8988T (cell line): ENCODE measurements around the gene MPP7.
"Not testable (repeated sequence)": the region's sequence is repeated elsewhere in the genome, so short reads cannot be mapped to it uniquely, and the experiment has no call there.

ENCODE experiments used
- DNase-seq: peaks from one replicate; pipeline ENCODE4 v3.0.0; 2011

The MPP7 gene

DNA sequence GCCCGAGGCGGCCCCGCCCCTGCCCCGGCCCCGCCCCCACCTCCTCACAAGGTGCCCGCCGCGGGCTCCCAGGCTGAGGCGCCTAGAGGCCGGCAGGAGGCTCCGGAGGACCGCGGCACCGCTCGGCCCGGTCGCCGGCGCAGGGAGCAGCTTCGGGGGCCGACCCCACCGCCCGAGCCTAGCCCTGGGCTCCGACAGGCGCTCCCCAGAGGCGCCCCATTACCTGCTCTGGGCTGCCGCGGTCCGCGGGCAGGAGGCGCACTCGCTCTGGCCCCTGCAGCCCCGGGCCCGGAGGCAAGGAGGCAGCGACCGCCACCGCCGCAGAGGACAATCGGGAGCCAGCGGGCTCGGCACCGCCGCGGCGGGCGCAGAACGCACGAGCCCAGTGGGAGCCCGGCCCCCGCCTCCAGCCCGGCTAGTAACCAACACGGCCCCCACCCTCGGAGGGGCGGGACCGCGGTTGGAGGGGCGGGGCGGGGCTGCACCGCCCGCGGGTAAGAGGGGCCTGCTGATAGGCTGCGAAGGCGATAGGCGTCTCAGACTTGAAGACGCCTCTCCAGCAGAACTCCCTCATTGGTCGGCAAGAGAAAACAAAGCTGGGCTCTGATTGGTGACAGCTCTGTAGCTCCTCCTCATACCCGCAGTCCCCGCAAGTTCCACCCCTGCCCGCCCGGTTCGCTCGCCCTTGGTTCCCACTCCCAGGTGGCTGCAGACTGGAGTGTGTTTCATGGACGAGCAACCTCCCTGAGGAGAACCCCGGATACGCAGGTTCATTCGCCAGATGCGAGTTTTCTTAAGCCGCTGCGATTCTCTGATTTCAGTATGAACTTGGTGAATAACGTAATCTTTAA is at the start of gene MPP7:
TSS of gene MPP7 (minus strand) at position 427 of the 851 bp plus-strand sequence. CDS start 64,460 bp downstream, outside the sequence.
- peak; percentile 79 for DNase-seq

DNA sequence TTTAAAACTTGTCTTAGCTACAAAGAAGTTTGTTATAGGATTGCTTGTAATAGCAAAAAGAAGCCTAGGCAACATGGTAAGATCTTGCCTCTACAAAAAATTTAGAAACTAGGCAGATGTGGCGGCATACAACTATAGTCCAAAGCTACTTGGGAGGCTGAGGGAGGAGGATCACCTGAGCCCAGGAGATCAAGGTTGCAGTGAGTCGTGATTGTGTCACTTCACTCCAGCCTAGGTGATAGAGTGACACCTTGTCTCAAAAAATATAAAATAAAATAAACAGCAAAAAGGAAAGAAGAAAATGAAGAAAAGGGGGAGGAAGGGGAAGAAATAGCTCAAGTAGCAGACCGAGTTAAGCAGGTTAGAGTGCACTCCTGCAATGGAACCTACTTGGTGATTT is 47.0 kb upstream of the MPP7 start:
- no peak for DNase-seq

DNA sequence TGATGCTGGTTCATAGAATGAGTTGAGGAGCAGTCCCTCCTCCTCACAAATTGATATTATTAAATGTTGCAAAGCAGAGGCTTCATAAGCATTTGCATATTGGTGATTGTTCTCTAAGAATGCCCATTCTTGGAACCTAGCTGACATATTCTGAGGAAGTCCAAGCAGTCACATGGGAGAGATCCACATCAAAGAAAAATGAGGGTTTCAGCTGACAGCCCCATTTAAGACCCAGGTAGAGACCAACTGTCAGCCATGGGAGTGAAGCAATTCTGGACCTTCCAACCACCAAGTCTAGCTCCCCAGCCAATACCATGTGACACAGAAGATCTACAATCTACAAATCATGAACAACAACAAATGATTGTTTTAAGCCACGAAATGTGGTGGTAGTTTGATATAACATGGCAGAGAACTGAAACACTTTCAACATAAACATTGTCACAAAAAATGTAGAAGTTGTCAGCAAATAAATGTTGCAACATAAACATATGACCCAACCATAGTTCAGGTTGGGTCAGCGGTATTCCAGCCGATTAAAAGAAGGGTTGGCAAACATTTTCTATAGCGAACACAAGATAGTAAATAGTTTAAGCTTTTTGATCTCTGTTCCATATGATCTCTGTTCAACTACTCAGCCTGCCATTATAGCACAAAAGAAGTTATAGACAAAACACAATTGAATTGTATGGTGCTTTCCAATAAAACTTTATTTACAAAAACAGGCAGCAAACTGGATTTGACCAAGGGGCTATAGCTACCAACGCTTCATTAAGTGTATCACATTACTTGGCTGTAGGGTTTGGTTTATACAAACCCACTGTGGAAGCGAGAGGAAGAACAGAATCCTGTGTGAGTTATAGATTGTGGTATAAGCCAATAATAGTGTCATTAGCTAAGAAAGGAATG is 41.4 kb upstream of the MPP7 start:
- DNase-seq: no peak

DNA sequence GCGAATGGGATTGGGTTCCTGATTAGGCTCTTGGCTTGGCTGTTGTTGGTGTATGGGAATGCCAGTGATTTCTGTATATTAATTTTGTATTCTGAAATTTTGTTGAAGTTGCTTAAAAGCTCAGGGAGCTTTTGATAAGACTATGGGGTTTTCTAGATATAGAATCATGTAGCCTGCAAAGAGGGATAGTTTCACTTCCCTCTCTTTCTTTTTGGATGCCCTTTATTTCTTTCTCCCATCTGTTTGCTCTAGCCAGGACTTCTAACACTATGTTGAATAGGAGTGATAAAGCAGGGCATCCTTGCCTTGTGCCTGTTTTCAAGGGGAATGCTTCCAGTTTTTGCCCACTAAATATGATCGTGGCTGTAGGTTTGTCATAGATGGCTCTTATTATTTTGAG is 40.4 kb upstream of the MPP7 start:
- no peak for DNase-seq

DNA sequence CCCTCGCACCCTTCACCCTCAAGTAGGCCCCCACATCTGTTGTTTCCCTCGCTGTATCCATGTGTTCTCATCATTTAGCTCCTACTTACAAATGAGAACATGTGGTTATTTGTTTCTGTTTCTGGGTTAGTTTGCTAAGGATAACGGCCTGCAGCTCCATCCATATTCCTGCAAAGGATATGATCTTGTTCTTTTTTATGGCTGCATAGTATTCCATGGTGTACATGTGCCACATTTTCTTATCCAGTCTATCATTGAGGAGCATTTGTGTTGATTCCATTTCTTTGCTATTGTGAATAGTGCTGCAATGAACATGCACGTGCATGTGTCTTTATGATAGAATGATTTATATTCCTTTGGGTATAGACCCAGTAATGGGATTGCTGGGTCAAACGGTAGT is 38.8 kb upstream of the MPP7 start:
- DNase-seq: not testable (repeated sequence)

DNA sequence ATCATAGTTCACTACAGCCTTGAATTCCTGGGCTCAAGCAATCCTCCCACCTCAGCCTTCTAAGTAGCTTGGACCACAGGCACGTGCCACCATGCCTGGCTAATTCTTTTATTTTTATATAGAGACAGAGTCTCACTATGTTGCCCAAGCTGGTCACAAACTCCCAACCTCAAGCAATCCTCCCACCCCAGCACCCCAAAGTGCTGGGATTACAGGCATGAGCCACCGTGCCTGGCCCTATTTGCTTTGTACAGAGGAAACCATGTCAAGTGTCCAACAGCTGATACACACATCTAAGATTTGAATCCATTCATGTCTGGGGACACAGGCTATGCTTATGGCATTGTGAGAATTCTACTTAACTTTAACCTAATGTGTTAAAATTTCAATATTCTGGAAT is 29.9 kb upstream of the MPP7 start:
- no peak for DNase-seq

DNA sequence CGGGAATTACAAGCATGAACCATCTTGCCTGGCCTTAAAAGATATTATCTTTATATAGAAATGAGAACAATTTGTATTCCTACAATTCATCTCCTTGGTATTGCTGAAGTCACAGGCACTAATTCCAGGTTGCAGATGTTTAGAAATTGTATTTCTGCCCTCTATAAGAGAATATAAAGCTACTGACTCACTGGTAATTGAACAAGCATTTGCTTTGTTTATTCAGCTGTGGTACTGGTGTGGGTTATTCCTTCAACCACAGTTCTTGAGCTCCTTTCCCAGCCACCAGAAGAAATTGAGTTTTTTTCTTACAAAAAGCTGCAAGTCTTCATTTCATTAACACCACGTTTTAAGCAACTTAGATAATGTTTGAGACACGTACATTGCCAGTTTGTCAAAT is 29.0 kb upstream of the MPP7 start:
- DNase-seq: no peak

DNA sequence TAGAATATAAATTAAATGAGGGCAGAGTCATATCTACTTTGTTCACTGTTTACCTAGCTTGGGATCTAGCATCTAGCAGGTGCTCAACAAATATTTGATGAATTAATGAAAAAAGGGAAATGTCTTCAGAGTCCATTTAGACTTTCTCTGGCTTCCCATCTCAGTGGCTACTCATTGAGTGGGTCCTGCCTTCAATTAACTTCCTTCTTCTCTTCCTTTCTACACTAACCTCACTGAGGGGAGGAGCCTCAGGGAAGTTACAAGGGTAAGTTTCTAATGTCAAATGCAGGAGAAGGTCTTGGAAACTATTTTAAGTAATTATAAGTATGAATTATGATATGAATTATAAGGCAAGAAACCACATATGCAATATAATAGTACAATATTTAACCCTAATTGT is 28.2 kb upstream of the MPP7 start:
- no peak for DNase-seq

DNA sequence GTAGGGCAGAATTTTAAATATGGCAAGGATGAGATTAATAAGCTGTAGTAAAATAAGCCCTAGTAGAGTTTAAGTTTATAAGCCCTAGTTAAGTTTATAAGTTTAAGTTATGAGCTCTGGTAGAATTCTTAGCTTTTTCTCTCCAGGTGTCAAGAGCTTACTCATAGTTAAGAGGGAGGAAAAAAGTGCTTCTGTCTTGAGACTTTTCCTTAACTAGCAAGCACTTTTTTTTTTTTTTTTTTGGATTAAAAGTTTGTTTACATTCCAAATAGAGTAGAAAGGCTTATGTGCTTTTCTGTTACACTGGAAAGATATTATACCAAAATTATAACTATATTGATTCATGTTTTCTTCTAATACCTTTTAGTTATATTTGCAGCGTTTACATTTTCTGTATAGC is 25.5 kb upstream of the MPP7 start:
- no peak for DNase-seq

DNA sequence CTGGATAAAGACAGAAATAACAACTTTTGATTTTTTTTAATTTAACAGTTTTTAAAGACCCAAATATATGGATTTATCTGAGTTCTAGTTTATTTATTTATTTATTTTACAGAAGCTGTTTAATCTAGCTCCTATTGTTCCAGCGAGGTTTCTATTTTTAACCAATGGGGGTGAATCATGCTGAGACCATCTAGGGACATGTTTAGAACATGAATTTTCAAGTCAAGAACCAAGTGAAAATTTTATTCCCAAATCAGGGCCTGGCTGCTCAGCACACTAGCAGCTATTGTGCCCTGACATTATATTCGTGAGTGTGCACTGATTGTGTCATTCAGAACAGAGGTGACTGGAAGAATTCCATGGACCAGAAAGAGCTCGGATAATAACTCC is 24.6 kb upstream of the MPP7 start:
- DNase-seq: no peak

DNA sequence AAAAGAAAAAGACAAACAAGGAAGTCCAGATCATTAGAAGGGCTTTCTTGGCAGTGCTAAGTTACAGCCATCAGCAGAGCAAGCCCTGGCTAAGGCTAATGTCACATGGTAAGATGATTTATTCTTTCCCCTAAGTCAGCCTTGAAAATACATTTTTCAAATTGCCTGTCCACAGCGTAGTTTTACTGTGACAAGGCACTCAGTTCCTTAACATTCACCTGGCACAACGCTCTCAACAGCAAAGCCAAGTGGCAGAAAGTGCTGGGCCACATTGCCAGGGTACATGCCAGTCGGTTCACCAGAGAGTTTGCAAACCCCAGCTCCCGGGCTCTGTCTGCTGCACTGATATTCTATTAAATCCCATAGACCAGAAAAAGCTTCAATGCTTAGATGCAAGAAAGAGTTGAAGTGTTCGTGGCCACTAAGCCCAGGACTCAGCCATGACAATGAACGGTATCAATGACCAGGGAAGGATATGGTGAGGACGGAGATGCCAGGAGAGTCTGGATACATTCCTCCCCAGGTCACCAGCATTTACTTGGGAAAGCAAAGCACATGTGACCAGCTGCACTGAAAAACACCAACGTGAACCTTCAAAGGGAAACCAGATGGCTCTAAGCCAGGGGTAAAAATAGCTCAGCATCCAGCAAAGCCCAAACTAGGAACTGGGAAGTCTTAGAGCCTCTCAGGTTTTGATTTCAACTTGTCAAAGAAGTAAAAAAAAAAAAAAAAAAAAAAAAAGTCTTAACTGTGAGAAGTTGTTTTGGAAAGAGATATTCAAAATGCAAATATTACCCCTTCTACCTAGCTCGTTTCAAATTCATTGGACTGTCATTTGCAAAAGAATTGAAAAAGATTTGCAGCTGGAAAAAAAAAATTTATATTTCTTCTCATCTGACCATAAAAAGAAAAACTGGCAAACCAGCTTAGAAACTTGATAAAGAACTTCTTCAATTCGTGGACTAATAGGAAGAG is 23.9 kb upstream of the MPP7 start:
- no peak for DNase-seq

DNA sequence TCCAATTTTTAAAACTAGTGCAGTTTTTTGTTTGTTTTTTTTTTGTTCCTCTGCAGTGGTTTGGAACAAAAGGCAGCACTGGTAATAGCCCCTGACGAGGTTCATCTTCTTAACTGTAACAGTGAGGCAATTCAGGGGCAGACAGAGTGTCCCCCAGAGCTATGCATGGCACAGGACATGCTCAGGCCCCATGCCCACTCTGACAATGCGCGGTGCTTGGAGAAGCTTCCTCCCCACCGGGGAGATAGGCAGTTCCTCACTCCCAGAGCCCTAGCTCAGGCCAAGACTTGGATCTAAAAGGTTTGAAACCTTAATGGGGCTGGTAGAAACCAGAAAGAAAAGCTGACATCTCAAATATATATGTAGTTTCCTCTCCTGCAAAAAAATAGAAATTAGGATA is 17.9 kb upstream of the MPP7 start:
- DNase-seq: no peak

DNA sequence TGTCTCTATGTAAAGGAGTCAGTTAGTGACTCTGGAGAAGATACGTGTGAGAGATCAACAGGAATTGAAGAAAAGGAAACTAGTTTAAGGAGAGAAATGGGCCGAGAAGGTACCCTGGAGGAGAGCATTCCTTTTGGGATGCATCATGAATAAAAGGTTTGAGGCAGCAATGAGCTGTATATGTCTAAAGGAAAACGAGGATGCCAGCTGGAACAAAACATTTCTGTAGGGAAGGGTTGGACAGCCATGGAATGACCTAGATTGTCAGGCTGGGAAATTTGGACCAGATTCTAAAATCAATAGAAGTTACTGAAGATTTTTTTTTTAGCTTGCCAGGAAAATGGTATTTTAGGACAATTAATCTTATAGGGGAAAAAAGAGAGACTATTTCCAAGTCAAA is 17.2 kb upstream of the MPP7 start:
- no peak for DNase-seq

DNA sequence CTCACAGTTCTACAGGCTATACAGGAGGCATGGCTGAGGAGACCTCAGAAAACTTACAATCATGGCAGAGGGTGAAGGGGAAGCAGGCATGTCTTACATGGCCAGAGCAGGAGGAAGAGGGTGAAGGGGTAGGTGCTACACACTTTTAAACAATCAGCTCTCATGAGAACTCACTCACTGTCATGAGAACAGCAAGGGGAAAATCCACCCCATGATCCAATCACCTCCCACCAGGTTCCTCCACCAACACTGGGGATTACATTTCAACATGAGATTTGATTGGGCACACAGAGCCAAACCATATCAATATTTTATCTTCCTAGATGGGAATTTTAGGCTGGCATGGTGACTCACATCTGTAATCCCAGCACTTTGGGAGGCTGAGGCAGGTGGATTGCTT is 16.2 kb upstream of the MPP7 start:
- DNase-seq: not testable (repeated sequence)

DNA sequence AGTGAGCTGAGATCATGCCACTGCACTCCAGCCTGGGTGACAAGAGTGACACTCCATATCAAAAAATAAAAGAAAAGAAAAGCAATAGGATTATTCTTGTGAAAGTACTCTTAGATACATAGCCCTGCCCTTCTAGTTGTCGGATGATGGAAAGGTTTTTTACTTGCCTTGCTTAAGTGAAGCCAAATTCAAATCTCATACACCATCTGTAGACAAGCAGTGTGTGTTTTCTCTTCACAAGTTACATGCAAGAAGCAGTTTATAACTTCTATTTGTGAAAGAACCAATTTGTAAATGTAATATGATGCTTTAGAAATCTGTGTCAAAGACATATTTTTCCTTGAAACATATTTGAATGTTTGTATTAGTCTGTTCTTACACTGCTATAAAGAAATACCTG is 15.8 kb upstream of the MPP7 start:
- DNase-seq: no peak

DNA sequence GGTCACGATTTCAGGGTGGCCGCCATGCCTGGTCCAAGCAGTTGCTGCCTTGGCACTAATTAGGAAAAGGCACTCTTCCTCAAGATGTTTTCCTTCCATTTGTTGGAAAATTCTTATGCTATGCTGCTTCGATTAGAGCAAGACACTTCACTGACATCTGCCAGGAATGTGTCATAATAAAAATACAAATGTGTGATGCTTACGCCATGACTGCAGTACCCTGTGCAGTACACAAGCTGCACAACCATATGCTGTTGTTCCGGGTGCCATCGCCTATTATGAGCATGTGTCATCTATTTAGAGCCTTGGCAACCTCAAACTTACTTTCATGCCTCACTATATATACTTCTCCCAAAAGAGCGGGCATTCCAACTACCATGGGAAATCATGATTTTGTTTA is 14.9 kb upstream of the MPP7 start:
- DNase-seq: no peak

DNA sequence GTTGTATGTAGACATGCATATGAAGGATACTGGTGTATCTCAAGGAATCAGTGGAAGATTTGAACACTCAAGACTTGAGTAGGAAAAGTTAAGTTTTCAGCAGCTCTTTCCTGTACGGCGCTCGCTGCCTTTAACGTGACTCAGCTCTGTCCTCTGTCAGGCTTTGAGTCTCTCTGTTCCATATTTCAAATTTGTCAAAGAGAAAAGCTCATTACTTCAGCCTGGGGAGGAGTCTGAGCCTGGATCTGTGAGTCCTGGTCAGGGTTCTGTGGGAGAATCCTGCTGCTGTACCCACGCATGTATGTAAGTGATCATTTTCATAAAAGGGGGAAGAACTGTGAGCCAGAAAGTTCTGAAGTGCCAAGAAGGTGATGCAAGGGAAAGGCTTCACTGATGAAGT is 13.8 kb upstream of the MPP7 start:
- DNase-seq: no peak

DNA sequence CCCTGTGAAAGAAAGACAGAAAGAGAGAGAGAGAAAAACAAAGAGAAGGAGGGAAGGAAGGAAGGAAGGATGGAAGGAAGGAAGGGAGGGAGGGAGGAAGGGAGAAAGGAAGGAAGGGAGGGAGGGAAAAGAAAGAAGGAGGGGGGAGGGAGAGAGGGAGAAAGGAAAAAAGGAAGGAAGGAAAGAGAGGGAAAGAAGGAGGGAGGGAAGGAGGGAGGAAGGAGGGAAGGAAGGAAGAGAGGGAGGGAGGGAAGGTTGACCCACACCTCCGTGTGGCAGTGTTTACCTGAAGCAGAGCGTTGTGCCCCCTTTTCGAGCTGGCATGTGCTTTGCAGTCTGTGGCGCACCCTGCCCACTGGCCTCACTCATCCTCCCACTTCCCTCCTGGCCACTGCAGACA is 12.3 kb upstream of the MPP7 start:
- no peak for DNase-seq

DNA sequence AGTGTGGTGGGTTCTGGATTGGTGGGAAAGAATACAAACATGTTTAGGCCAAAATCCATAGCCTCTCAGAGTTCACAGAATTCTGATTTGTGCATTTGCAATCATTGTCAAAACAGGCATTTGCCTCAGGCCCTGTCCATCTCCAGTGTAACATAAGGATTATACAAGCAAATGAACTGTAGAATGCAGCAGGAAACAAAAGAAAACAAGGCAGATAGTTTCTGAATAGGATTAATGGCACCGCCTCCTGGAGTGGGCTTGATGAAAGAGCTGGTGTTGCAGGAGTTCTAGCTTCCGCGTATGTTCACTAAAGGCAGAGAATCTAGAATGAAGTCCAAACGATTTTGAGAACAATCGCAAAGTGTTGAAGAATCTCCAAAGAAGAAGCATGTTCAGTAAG is 11.3 kb upstream of the MPP7 start:
- no peak for DNase-seq

DNA sequence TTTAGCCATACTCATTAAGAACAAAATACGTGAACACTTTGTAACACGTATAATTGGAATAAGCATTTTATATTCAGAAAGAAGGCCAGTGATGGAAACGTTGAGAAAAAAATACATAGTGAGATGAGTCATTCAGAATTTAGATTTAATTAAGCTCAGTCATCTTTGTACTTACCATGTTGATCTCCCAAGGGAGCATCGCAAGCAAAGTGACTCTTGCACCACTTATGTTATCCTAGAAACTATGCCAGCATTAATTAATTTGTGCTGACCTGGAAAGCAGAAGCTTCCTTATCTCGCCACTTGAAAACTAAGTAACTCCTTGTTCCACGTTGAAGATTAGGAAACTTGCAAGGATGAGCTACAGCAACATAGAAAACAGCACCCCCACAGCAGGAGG is 9.7 kb upstream of the MPP7 start:
- no peak for DNase-seq

DNA sequence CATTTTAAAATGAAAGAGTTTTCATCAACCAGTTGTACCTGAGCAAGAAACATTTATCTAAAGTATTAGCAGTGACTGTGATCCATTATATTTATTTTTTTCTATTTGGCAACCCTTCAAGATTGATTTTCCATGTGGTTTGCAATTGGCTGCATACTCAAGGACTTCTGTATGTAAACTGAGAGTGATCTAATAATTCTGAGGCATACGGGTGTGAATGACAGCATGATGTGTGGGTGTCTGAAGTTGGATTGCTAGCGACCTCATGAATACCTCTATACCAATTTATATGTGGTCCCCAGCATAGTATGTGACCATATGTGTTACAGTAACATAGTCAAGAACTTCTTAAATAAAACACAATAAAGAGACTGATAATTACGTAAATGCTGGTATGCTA is 8.2 kb upstream of the MPP7 start:
- DNase-seq: no peak

DNA sequence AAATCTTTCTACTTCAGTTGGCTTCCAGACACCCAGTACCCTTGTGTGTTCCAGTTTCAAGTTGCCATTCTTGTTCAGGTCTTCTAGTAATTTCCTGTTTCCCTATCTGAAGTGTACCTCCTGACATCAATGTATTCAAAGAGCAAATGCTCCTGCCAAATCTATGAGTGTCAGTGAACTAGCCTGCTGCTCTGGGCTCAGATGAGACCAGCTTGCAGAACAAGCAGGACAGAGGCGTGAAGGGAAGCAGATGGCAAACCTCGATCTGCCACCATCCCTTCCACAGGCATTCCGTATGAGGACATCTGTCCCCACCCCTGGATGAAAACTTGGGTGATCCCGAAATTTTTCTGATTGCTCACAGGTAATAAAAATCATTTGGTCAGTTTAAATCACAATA is 4.4 kb upstream of the MPP7 start:
- no peak for DNase-seq

DNA sequence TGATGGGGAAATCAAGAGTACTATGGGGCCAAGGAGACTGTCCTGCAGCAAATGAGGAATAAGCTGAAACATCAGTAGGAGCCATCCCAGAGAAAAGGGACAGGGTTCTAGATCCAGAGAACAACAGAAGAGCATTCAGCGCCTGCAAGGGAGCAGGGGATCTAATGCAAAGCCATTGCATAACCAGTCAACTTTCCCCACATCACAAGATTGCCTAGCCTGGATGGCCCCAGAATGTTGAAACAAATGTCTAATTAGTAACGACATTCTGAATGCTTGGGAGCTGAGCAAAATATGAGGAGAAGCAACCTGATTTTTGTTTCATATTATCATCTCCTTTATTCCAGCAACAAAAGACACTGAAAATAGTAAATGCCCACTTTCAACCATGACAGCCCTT is 2.7 kb upstream of the MPP7 start:
- no peak for DNase-seq
